Right atrium auricular region (tissue), 2 donors: ENCODE results near the gene WDFY3. TPM values are rescaled to one million over a fixed set of nuclear protein-coding genes. Genes with fewer than 3 reads are reported as not detected.

Source experiments
- DNase-seq: peaks from one replicate; pipeline ENCODE4 v3.0.0-alpha.2; 2019; ENCODE audit warnings: low spot score
- H3K27ac ChIP-seq, 2 donors: fragments of 200-600 bp; sonication (generic); 1 replicate in 1 of 2; 2 replicates in 1 of 2; pipeline ENCODE4 v1.5.1; 2016 to 2019
- H3K27me3 ChIP-seq, 2 donors: fragments of 200-600 bp; sonication (generic); one replicate each; pipeline versions ENCODE4 v1.5.1 to v1.6.0; 2017 to 2019
- H3K36me3 ChIP-seq: fragments of 200-600 bp; sonication (generic); one replicate; pipeline ENCODE4 v1.5.1; 2016
- H3K4me1 ChIP-seq, 2 donors: fragments of 200-600 bp; sonication (generic); one replicate each; pipeline versions ENCODE4 v1.5.1 to v1.6.0; 2017 to 2019
- H3K4me3 ChIP-seq, 2 donors: fragments of 200-600 bp; sonication (generic); 1 replicate in 1 of 2; 2 replicates in 1 of 2; pipeline ENCODE4 v1.5.1; 2017 to 2019; ENCODE audit warnings: mild to moderate bottlenecking in 1 of 2, moderate library complexity in 1 of 2
- H3K9me3 ChIP-seq, 2 donors: fragments of 200-600 bp; sonication (generic); one replicate each; pipeline ENCODE4 v1.5.1; 2019
- total RNA-seq, 2 donors: library from RNA; depleted of rRNA; stranded (reverse); fragments of >200 nt; gene quantifications; one replicate each; pipeline ENCODE4 v1.1.0, GENCODE V29; 2016
- TF ChIP-seq, protein P1 (sequence below), 2 donors: fragments of 200-600 bp; sonication (generic); IDR thresholded peaks; one replicate each; pipeline ENCODE4 v1.5.1; 2019; ENCODE audit warnings: antibody characterized with exemption in 2 of 2

WDFY3 gene
- total RNA-seq, 2 donors from 2014 or later, result 27.6 to 40.0 TPM

- H3K36me3 ChIP-seq, result peaks cover 11% of the 10 kb centered on the region
- no peaks in the 10 kb centered on the region for H3K9me3 ChIP-seq
- no peaks in the 10 kb centered on the region for H3K27me3 ChIP-seq
- H3K4me3 ChIP-seq, result no peak overlapping the region
- no peak overlapping the region for H3K27ac ChIP-seq
- DNase-seq, result no peak
- TF ChIP-seq, protein P1, sequence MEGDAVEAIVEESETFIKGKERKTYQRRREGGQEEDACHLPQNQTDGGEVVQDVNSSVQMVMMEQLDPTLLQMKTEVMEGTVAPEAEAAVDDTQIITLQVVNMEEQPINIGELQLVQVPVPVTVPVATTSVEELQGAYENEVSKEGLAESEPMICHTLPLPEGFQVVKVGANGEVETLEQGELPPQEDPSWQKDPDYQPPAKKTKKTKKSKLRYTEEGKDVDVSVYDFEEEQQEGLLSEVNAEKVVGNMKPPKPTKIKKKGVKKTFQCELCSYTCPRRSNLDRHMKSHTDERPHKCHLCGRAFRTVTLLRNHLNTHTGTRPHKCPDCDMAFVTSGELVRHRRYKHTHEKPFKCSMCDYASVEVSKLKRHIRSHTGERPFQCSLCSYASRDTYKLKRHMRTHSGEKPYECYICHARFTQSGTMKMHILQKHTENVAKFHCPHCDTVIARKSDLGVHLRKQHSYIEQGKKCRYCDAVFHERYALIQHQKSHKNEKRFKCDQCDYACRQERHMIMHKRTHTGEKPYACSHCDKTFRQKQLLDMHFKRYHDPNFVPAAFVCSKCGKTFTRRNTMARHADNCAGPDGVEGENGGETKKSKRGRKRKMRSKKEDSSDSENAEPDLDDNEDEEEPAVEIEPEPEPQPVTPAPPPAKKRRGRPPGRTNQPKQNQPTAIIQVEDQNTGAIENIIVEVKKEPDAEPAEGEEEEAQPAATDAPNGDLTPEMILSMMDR (IDR thresholded peaks at IDR 0.05), result no peak
- no peaks in the 10 kb centered on the region for H3K4me1 ChIP-seq
These were observed 139.8 kb downstream of the WDFY3 start for GRCh38 chr4:84826681-84827080.

- TF ChIP-seq, protein P1 (IDR thresholded peaks at IDR 0.05), result no peak
- no peak for DNase-seq
- Histone ChIP-seq H3K4me1 (no peaks in the 10 kb centered on the region), H3K36me3 (peaks cover 17% of the 10 kb centered on the region), H3K27me3 (no peaks in the 10 kb centered on the region), H3K4me3 (no peak overlapping the region), H3K9me3 (no peaks in the 10 kb centered on the region), H3K27ac (no peak overlapping the region)
These were observed 140.7 kb downstream of the WDFY3 start for GRCh38 chr4:84825701-84826341.

DNA sequence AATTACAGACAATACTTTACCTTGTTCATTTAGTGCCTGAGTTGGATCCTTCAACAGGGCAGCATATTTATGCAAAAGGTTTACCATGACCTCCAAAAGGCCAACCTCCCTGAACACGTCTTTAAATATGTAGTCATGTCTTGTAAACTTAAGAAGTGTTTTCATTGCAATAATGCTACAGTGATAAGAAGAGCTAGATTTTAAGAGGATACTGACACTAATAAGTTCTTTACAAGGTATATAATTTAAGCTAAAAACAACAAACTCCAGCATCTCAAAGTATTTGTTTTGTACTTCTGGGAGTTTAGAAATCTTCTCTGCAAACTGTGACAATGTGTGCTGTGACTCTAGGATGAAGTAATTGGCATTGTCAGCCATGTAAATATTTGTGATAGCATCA lies 145.4 kb downstream of the WDFY3 start:
- no peaks in the 10 kb centered on the region for H3K4me1 ChIP-seq
- no peaks in the 10 kb centered on the region for H3K27me3 ChIP-seq
- no peak overlapping the region for H3K27ac ChIP-seq
- peaks cover 20% of the 10 kb centered on the region for H3K36me3 ChIP-seq
- TF ChIP-seq, protein P1 (IDR thresholded peaks at IDR 0.05), result no peak
- no peak overlapping the region for H3K4me3 ChIP-seq
- no peak for DNase-seq
- no peaks in the 10 kb centered on the region for H3K9me3 ChIP-seq

- H3K9me3 ChIP-seq, result no peaks in the 10 kb centered on the region
- H3K27ac ChIP-seq, result no peak overlapping the region
- no peak overlapping the region for H3K4me3 ChIP-seq
- TF ChIP-seq, protein P1 (IDR thresholded peaks at IDR 0.05), result no peak
- no peaks in the 10 kb centered on the region for H3K27me3 ChIP-seq
- peaks cover 14% of the 10 kb centered on the region for H3K36me3 ChIP-seq
- no peaks in the 10 kb centered on the region for H3K4me1 ChIP-seq
- DNase-seq, result no peak
These were observed 152.3 kb downstream of the WDFY3 start for GRCh38 chr4:84814094-84814750.

DNA sequence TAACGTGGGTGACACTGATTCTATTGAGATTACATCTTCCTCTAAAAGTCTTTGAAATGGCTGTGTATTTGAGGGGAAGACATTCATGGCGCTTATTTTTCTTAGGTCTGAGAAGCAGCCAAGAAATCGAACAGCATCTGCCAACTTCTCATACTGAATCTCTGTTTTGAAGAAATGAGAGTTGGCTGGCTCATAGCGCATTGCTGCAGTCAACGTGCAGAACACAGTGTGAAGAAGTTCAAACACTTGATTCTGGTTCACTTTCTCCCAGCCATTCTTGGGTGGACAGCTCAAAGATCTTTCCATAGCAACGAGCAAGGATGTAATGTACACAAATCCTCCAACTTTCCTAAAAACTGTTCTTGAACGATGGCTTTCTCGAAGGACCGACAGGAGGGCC lies 156.5 kb downstream of the WDFY3 start:
- Histone ChIP-seq H3K27ac (no peak overlapping the region), H3K4me1 (no peaks in the 10 kb centered on the region), H3K36me3 (peaks cover 13% of the 10 kb centered on the region), H3K4me3 (no peak overlapping the region), H3K9me3 (no peaks in the 10 kb centered on the region), H3K27me3 (no peaks in the 10 kb centered on the region)
- TF ChIP-seq, protein P1 (IDR thresholded peaks at IDR 0.05), result no peak
- no peak for DNase-seq
